GM21529 (cell line): ENCODE results near the gene TMEM154.
"Not testable (repeated sequence)": the region's sequence is repeated elsewhere in the genome, so short reads cannot be mapped to it uniquely, and the experiment has no call there.

Experiments
- ATAC-seq: cut with Tn5 transposase; IDR thresholded peaks from one replicate; pipeline ENCODE4 v1.9.1; 2021; ENCODE audit not compliant: unreplicated experiment

The TMEM154 gene

DNA sequence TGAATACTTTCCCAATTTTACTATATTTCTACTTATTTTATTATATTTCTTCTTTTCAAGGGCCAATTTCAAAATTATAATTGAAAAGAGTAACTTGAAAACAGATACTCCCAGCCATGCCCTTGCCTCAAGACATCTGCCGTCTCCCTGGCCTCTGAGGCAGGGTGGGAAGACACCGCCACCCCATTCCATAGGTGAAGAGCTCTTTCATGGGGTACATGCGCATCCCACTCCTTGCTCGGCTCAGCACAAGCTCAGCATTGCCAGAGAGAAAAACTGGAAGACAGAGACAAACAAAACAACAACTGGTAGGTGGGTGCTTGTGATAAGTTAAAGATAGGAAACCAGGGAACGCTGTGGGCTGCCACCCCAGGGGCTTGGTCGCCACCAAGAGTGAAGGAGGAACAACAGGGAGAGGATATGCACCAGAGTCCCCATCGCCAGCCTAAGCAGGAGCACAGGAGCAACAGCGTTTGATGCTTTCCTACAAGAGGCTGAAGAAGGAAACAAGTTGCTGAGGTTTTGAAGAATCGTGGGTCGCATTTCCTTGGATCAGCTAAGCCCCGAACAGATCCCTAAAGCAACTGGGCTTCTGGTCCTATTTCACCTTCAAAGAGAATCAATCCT lies 11.3 kb downstream of the TMEM154 start:
- ATAC-seq = no peak

- no peak for ATAC-seq
These were observed 12.0 kb downstream of the TMEM154 start for GRCh38 chr4:152667781-152668180.

- ATAC-seq = no peak
These were observed 12.9 kb downstream of the TMEM154 start for GRCh38 chr4:152666946-152667345.

GRCh38 chr4:152665691-152666395 lies 14.0 kb downstream of the TMEM154 start:
- no peak for ATAC-seq

DNA sequence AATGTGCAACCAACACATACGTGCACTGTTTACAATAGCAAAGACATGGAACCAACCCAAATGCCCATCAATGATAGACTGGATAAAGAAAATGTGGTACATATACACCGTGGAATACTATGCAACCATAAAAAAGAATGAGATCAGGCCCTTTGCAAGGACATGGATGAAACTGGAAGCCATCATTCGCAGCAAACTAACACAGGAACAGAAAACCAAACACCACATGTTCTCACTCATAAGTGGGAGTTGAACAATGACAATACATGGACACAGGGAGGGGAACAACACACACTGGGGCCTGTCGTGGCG lies 15.8 kb downstream of the TMEM154 start:
- not testable (repeated sequence) for ATAC-seq

DNA sequence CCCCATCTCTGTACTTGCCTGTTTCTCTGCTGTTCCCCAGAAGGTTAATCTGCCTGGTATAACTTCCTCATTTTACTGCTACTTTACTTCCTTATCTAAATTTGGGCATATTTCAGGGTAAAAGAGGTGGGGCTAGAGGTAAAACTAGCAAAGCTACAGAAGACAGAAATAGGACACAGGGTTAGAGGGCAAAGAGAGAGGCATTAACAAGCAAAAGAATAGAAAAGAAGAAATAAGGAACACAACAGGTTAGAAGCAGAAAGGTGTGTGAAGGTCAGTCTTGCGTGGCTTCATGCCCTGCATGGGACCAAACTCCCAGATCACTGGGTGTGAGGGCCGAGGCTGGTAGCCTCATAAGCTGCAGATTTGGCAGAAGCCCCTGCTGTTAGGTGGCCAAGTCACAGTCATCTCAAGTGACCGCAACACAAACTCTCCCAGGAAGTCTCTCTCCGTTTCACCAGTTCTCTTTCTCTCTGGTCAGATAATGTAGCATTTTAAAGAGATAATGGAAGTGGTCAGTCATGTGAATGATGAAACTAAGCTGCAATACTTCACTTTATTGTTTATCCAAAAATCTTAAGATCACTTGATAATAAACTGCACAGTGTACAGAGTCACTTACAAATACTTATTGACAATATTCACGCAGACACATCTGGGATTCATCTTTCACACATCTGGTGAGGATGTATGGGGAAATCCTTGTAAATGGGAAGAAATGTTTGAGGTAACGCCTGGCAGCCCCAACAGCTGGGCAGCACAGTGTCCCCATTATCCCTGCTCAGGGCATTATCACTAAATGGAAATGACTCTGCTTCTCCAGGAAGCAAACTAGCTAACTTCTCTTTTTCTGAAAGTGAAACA lies 16.4 kb downstream of the TMEM154 start:
- ATAC-seq = peak; percentile 54

- no peak for ATAC-seq
These were observed 18.1 kb downstream of the TMEM154 start for GRCh38 chr4:152661649-152662048.

- no peak for ATAC-seq
These were observed 19.3 kb downstream of the TMEM154 start for GRCh38 chr4:152660526-152660925.

DNA sequence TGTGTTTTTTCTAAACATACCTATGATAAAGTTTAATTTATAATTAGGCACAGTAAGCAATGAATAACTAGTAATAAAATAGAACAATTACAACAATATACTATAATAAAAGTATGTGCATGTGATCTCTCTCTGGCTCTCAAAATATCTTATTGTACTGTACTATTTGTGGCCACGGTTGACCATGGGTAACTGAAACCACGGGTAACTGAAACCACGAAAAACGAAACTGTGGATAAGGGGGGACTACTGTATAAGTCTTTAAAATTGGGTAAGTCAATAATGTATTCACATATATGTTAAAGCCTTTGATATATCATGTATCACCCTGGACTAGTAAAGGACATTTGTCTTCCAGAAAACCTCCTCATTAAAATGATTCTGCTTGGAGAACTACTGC lies 20.0 kb downstream of the TMEM154 start:
- ATAC-seq = peak; percentile 31

- no peak for ATAC-seq
These were observed 22.1 kb downstream of the TMEM154 start for GRCh38 chr4:152657657-152658056.

- ATAC-seq = no peak
These were observed 24.3 kb downstream of the TMEM154 start for GRCh38 chr4:152655272-152656129.

GRCh38 chr4:152652102-152652501 lies 27.7 kb downstream of the TMEM154 start:
- ATAC-seq = no peak

- peak; percentile 59 for ATAC-seq
These were observed 28.2 kb downstream of the TMEM154 start for GRCh38 chr4:152651473-152652060.

DNA sequence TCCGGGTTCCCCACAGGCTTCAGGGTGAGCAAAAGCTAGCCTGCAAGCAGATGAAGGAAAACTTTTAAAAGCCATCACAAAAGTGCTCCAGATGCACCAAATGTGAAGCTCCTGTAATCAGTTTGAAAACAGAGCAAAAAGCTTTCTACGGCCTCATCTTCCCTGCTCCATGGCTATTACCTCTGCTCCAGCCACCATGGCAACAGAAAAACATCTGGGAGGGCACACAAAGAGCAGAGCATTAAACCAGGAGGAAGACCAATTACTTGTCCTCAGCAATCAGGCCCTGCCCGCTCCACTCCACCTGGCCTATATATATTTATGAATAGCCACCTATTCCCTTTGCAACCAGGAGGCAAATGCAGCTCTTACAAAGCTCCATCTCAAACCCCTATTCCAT lies 33.6 kb downstream of the TMEM154 start:
- no peak for ATAC-seq

DNA sequence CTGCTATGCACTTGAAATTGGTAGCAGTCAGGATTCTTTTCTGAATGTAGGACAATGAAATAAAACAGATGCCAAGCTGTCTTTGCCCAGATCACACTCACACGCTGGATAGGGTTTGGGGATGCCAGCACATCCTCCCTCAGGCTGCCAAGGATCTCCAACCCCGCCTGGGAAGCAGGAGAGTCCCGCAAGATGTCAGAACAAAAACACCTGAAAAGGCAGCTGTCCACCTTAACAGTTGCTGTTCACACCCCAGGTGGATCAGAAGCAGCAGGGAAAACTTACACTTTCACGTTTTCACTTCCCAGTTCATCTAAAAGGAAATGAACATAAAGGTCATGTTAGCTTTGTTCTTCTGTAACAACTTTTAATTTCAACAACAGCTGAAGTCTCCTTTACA lies 35.7 kb downstream of the TMEM154 start:
- ATAC-seq = no peak

- peak; percentile 88 for ATAC-seq
These were observed 36.4 kb downstream of the TMEM154 start for GRCh38 chr4:152643153-152644035.

DNA sequence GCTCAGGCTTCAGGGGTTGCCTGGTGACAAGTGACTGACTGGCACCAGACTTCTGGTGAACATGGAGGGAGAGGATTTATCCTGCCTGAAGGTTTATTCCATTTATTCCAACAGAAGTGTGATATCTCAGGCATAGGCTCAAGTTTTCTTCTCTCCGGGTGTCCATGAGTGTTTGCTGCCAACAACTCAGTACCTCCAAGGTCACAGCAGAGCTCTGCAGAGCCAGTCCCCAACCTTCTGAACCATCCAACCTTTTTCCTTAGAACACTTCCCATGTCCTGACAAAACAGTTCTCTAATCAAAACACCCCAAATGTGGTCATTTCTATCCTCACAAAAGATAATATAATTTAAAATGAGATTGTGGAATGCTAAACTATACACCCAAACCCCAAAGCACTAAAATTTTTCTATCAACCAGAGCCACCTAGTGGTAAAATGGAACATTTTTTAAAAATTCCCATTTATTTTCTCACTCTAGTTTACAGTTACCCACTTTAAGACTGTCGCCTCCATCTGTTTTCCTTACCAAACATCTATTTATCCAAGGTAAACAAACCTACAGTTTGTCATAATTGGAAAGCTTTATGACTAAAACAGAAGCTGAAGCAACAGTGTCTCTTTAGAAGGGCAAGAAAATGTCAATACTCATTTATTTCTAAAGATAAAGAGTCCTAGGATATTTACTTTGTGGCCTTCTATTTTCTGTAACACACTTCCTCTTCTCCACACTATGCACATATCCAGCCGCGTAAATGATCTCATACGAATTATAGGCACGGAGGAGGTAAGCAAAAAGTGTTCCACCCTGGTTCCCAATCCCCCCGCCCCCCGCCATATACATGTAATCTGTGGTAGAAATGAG lies 39.5 kb downstream of the TMEM154 start:
- no peak for ATAC-seq

- no peak for ATAC-seq
These were observed 43.9 kb downstream of the TMEM154 start for GRCh38 chr4:152635851-152636250.
